Measurements from ENCODE around the gene HRAS. TPM values are rescaled to one million over a fixed set of nuclear protein-coding genes. Genes with fewer than 3 reads are reported as not detected.

The HRAS gene
- polyA plus RNA-seq, 4 donors = 41.2 to 57.3 (median 51.9) TPM

DNA sequence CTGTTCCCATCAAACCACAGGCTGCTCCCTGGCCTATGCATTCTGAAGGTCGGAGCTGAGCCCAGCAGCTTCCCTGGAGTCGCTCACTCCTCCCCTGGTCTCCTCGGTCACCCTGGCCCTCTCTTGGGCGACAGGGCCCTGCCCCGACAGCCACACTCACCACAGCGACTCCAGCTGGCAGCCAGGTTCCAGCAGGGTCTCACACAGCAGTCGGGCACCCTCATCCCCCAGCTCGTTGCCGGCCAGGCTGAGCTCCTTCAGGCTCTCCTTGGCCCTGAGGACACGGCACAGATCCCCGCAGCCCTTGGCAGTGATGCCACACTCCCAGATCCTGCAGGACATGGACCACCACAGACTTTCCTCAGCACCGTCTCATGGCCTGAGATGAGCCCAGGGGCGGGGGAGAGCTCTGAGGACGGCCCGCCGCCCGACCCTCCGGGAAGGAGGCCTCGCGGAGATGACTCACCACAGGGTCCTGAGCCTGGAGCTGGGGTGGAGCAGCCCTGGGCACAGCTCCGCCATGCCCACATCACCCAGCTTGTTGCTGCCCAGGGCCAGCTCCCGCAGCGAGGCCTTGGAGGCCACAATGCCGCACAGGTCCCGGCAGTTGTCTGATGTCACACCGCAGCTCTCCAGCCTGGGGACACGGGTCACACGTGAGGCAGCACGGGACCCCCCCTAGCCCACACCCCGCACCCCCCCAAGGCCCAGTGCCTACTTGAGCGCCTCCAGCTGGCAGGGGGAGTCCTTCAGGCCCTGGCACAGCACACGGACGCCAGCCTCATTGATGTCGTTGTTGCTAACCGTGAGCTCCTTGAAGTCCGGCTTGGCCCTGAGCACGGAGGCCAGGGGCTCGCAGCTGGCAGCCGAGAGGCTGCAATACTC lies 36.8 kb downstream of the HRAS start:
- no peak for DNase-seq (ENCODE audit: low read depth in 4 of 4, low spot score in 2 of 4)

DNA sequence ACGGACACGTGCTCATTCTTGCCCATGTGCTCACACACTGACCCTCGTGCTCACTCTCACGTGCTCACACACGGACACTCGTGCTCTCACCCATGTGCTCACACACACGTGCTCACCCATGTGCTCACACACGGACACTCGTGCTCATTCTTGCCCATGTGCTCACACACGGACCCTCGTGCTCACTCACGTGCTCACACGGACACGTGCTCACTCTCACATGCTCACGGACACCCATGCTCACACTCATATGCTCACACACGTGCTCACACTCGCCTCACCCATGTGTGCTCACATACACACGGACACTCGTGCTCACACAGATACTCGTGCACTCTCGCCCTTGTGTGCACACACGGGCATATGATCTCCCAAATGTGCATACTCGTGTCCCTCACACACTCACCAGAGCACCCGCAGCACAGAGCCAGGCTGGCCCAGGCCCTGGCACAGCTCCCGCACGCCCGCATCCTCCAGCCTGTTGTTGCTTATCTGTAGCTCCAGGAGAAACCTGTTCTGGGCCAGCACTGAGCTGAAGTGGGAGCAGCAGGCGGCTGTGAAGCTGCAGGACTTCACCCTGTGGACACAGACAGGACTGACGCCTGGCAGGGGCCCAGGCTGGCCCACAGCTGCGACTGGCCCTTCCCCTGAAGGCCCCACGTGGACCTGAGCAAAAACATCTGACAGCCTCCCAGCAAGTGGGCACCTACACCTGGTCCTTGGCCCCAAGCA lies 37.6 kb downstream of the HRAS start:
- no peak for DNase-seq (ENCODE audit: low read depth in 4 of 4, low spot score in 2 of 4)

DNA sequence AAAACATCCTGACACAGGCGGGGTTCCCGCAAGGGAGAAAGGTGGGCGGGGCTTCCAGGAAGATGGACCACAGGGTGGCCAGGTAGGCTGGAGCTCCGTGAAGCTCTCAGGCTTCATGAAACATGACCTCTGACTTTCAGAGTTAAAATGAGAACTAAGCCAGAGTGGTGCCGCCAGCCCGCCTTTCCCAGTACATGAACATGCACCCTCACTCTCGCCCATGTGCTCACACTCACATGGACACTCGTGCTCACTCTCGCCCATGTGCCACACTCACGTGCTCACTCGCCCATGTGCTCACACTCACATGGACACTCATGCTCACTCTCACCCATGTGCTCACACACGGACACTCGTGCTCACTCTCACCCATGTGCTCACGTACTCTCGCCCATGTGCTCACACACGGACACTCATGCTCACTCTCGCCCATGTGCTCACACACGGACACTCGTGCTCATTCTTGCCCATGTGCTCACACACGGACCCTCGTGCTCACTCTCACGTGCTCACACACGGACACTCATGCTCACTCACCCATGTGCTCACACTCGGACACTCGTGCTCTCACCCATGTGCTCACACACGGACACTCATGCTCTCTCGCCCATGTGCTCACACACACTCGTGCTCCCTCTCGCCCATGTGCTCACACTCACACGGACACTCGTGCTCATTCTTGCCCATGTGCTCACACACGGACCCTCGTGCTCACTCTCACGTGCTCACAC lies 38.4 kb downstream of the HRAS start:
- DNase-seq (ENCODE audit: low read depth in 4 of 4, low spot score in 2 of 4) = no peak

DNA sequence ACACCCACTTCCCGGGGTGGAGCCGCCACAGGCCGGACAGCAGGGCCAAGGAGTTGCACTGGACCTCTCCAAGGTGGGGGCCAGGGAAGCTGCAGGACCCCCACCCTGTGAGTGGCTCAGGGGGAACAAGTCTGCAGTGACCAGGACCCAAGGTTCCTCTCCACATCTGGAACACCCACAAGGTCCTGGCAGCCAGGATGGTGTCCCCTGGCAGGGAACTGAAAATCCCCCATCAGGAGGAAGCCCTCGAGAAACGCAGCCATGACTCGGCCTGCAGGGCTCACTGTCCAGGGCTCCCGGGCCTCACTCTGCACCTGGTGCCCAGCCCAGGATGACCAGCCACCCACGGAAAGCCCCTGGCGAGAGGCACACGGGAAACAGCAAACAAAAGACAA lies 39.8 kb downstream of the HRAS start:
- DNase-seq (ENCODE audit: low read depth in 4 of 4, low spot score in 2 of 4) = no peak

DNA sequence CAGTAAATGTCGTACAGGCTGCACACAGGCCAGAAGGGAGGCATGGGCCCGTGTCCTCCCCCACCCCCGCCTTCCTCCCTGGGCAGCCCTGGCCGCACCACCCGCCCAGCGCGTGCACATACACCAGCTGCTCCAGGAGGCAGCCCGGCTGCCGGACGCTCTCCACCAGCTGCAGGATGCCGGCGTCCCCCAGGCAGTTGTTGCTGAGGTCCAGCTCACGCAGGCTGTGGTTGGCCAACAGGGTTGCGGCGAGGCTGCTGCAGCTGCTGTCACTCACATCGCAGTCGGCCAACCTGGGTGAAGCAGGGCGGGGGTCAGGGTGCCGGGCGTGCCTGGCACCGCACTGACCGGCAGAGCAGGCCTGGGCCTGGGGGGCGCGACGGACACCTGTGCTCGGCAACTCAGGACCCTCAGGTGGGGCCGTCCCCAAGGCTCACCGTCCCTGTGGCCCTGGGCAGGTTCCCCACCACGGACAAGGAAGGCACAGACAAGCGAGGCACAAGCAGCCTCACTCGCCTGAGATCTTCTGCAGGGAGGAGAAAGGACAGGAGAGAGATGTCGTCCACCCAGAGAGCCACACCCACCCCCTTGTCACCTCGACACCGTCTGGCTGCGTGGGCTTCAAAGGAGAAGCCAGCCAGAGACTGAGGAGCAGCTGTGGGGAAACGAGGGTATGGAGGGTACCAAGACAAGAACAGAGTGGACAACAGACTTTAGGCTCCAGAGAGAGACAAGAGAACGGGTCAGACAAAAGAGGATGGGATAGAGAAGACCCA lies 40.4 kb downstream of the HRAS start:
- DNase-seq (ENCODE audit: low read depth in 4 of 4, low spot score in 2 of 4) = no peak

DNA sequence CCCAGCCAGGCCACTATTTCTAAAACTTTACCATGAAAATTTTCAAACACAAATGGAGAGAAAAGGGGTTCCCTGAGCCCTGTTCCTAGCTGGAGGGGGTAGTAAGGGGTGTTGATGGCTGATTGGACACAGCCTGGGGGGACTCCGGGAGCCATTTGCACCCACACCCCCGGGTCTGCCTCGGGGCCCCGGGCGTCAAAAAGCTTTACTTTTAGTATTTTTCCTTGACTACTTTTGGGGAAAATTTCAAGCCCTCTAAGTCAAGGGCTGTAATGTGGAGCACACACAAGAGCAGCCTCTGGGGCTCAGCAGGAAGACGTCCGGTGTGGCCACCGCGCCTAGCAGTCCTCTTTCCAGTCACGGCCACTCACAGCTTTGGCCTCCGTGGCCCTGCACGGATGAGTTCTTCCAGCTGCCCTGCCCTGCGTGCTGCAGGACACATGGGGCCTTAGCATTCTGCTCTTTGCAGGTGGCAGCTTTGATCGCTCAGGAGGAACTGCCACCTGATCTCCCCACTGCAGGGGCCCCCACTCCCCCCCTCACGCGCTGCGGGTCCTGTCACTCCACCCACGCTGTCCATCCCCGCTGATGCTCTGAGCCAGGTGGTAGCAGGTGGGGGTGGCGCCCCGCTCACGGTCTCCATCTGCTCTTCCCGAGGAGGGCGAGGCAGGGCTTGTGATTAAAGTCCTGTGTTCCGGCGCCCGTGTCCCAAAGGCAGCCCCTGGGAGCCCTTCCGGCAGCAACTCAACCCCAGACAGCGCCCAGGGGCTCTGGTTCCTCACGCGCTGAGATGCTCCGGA lies 42.7 kb downstream of the HRAS start:
- DNase-seq (ENCODE audit: low read depth in 4 of 4, low spot score in 2 of 4) = no peak

DNA sequence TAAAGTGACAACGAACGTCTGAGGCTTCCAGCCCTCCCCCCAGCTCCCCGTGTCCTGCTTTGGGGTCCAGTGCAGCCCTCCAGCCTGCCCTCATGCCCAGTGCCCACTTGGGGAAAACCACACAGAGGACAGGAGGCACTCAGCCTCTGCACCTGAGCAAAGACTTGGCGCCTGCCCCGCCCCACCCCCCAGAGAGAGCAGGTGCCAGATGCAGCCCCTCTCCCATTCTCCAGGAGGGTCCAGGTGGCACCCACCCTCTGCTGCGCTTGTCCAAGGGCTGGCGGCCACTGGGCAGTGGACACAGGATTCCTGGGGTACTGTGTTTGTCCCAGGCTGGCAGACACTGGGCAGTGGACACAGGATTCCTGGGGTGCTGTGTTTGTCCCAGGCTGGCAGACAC lies 44.0 kb downstream of the HRAS start:
- DNase-seq (ENCODE audit: low read depth in 4 of 4, low spot score in 2 of 4) = no peak

DNA sequence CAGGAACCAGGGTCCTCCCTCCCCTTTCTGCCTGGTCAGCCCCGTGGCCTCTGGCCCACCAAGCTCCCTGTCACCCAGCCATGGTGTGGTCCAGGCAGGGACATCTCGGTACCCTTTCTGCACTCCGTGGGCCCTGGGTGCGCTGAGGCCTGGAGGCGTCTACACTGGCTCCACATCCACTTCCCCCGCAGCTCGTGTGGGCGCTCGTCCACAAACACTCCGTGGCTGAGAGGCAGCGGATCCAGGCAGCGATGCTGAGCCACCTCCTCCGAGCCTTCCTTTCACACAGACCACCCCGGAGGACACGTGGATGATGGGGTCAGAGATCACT lies 44.5 kb downstream of the HRAS start:
- no peak for DNase-seq (ENCODE audit: low read depth in 4 of 4, low spot score in 2 of 4)

DNA sequence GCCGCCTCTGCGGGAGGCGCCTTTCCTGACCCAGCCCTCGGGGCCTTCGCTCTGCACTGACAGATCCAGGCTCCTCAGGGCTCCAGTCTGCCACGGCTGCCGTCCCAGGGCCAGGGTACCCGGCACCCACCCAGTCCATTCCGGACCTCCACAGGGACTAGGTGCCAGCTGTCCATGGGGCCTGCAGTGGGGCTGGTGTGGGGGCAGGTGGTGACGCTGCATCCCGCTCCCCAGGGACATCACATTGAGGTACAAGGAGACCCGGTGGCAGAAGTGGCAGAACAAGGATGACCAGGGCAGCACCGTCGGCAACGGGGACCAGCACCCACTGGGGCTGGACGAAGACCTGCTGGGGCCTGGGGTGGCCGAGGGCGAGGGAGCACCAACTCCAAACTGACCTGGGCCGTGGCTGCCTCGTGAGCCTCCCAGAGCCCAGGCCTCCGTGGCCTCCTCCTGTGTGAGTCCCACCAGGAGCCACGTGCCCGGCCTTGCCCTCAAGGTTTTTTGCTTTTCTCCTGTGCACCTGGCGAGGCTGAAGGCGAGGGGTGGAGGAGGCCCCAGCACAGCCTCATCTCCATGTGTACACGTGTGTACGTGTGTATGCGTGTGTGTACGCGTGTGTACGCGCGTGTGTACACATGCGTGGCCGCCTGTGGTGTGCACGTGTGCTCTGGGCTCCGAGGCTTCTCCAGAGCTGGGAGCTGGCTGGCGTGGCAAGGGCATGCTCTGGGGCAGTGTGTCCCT lies 45.0 kb downstream of the HRAS start:
- no peak for DNase-seq (ENCODE audit: low read depth in 4 of 4, low spot score in 2 of 4)

DNA sequence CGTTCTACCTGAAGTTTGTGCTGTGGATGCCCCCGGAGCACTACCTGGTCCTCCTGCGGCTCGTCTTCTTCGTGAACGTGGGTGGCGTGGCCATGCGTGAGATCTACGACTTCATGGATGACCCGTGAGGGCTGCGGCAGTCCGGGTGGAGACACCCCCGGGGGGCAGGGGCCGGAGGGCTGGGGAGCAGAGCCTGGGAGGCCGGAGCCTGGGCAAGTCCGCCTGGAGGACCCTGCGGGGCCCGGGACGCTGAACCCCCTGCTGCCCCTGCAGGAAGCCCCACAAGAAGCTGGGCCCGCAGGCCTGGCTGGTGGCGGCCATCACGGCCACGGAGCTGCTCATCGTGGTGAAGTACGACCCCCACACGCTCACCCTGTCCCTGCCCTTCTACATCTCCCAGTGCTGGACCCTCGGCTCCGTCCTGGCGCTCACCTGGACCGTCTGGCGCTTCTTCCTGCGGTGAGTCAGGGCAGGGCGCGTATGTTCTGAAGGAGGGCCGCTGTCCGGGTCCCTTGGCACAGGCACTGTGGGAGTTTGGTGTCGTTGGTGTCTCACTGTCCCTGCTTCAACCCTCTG lies 45.7 kb downstream of the HRAS start:
- DNase-seq (ENCODE audit: low read depth in 4 of 4, low spot score in 2 of 4) = no peak

DNA sequence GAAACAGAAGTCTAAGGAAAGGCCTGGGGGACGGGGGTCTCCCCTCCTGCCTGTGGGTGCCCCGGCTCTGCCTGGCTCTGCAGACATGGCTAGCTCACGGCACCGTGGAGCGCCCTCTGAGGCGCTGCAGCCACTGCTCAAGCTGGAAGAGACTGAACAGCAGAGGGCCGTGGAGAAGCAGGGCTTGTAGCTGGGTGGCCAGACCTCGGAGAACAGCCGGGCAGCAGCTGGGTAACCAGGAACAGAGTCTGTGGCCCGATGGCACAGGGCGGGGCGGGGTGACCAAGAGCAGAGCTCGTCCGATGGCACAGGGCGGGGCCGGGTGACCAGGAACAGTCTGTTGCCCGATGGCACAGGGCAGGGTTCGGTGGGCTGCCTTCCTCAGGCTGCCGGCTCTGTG lies 46.4 kb downstream of the HRAS start:
- no peak for DNase-seq (ENCODE audit: low read depth in 4 of 4, low spot score in 2 of 4)

DNA sequence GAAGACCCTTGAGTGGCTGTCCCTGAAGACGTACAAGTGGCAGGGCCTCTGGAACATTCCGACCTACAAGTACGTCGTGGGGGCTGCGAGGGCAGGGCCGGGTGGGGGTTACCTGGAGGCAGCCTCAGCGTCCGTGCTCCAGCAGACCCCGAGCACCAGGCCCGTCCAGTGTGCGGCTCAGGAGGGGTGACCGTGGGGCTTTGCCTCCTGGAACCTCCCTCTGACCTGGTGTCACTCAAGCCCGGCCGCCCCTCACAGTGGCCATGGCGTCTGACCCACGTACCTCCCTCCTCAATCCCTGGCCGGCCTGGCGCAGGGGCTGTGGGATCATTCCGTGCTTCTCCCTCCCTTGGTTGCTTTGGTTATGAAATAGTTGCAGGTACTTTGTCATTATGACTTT lies 46.8 kb downstream of the HRAS start:
- no peak for DNase-seq (ENCODE audit: low read depth in 4 of 4, low spot score in 2 of 4)

DNA sequence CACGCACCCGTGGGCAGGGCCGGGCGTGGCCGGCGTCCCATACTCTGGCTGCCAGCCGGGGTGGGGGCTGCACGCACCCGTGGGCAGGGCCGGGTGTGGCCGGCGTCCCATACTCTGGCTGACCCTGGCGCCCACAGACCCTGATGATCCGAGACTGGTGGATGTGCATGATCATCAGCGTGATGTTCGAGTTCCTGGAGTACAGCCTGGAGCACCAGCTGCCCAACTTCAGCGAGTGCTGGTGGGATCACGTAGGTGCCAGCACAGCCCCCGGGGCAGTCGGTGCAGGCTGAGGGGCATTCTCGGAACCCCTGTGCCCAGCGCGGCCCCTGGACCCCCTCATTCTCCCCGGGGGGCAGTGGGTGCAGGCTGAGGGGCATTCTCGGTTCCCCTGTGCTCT lies 47.3 kb downstream of the HRAS start:
- DNase-seq (ENCODE audit: low read depth in 4 of 4, low spot score in 2 of 4) = no peak

DNA sequence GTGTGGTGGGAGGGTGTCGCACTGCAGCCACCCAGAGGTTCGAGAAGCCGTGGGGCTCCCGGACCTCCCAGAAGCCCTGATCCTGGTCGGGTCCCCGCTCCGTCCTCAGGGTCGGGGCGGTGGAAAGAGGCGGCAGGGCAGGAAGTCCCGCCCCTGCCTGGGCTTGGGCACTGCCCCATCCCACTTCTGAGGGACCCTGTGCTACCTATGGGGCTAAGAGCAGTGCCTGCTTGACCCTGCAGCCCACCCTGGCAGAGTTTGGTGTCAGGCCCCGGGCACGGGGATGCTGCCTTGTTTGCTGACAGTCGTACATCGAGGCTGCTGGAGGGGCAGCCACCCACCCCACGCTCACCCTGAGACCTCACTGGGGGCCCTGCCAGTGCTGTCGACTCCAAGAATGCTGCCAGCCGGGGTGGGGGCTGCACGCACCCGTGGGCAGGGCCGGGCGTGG lies 47.8 kb downstream of the HRAS start:
- no peak for DNase-seq (ENCODE audit: low read depth in 4 of 4, low spot score in 2 of 4)

DNA sequence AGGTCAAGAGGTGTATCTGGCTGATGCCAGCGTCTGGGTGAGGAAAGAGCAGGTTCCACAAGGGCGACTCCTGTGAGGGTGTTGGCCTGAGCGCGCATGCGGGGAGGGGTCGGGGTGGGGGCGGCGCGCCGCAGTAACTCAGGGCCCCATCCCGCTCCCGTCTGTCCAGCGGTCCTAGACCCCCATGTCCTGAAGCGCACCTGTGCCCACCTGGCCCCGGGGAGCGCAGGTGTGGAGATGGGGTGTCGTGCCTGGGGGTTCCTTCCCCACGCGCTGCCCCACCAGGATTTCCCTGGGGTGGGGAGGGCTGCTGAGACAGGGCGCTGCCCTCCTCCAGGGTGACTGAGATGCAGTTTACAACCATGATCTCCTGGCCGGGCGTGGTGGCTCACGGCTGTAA lies 49.2 kb downstream of the HRAS start:
- no peak for DNase-seq (ENCODE audit: low read depth in 4 of 4, low spot score in 2 of 4)

DNA sequence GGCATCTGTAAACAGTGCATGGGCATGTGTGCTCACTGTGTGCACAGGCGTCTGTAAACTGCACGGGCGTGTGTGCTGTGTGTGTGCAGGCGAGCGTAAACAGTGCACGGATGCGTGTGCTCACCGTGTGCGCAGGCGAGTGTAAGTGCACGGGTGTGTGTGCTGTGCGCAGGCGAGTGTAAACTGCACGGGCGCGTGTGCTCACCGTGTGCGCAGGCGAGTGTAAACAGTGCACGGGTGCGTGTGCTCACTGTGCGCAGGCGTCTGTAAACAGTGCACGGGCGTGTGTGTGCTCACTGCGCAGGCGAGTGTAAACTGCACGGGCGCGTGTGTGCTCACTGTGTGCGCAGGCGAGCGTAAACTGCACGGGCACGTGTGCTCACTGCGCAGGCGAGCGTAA lies 50.8 kb downstream of the HRAS start:
- no peak for DNase-seq (ENCODE audit: low read depth in 4 of 4, low spot score in 2 of 4)
